K562 (cell line): Measurements from ENCODE around the gene PPIF. TPM values are rescaled to one million over a fixed set of nuclear protein-coding genes. Genes with fewer than 3 reads are reported as not detected.

Source experiments
- ATAC-seq: fragments of 200-7000 bp; cut with Tn5 transposase; 3 replicates; pipeline ENCODE4 v1.9.1; 2020; ENCODE audit warnings: moderate library complexity
- BruUV-seq: library from RNA; stranded (reverse); fragments of 400-500 nt; replicated peaks from 2 replicates; lab custom pipeline; 2021; lab: Mats Ljungman, UMichigan
- CTCF ChIA-PET: fragments of 300-600 bp; formaldehyde crosslinking; extraction: SDS; loops from one replicate; lab custom pipeline; 2021; ENCODE audit warnings: low intra/inter-chr PET ratio; lab: Yijun Ruan, JAX
- POLR2A ChIA-PET: fragments of 300-600, 350-650 bp; sonication (Branson Sonifier 250); formaldehyde crosslinking; extraction: SDS; loops from one replicate; lab custom pipeline; 2021; ENCODE audit warnings: antibody characterized with exemption, inconsistent platforms; lab: Yijun Ruan, JAX
- DNase-seq, 4 experiments: peaks; one replicate each; pipeline versions ENCODE4 v3.0.0 to v3.0.0-alpha.2; 2011 to 2018; ENCODE audit warnings: low spot score in 3 of 4, mixed read lengths in 3 of 4; ENCODE audit errors: extremely low read depth in 1 of 4
- FAIRE-seq: peaks from 2 replicates; lab custom pipeline; 2011; peaks lifted over from hg19 to GRCh38; lab: Jason Lieb, UNC
- H2AFZ ChIP-seq: 2 replicates; pipeline ENCODE4 v1.6.0; 2011; ENCODE audit warnings: low read depth, low read length, control low read depth, inconsistent platforms
- H3K27ac ChIP-seq: fragments of 200-600 bp; 3 replicates; pipeline ENCODE4 v1.8.0; 2011; ENCODE audit warnings: low read depth, mild to moderate bottlenecking, control low read depth, inconsistent platforms, low read length, moderate library complexity, mixed read lengths; ENCODE audit errors: extremely low read depth
- H3K27me3 ChIP-seq, 2 experiments: fragments of 300-600 bp in 1 of 2; 2 replicates in 1 of 2; 3 replicates in 1 of 2; pipeline versions ENCODE4 v1.6.0 to v1.8.0; 2011; ENCODE audit warnings: inconsistent platforms in 2 of 2, low read length in 2 of 2, mild to moderate bottlenecking in 1 of 2, mixed read lengths in 1 of 2, moderate library complexity in 1 of 2; ENCODE audit not compliant: control insufficient read depth in 2 of 2, insufficient read depth in 2 of 2
- H3K36me3 ChIP-seq: fragments of 300-600 bp; 3 replicates; pipeline ENCODE4 v1.8.0; 2011; ENCODE audit warnings: mild to moderate bottlenecking, low read length, inconsistent platforms; ENCODE audit not compliant: control insufficient read depth, insufficient read depth
- H3K4me1 ChIP-seq, 2 experiments: fragments of 200-600 bp in 1 of 2; replicated peaks in 1 of 2; 2 replicates in 1 of 2; 3 replicates in 1 of 2; pipeline versions ENCODE4 v1.5.1 to v1.8.0; 2011; ENCODE audit warnings: inconsistent platforms in 2 of 2, low read length in 2 of 2, mild to moderate bottlenecking in 1 of 2, mixed read lengths in 1 of 2, moderate library complexity in 1 of 2; ENCODE audit not compliant: control insufficient read depth in 2 of 2, insufficient read depth in 2 of 2
- H3K4me2 ChIP-seq: 2 replicates; pipeline ENCODE4 v1.6.1; 2011; ENCODE audit warnings: low read length, control low read depth, inconsistent platforms, mixed read lengths; ENCODE audit not compliant: insufficient read depth
- H3K4me3 ChIP-seq: fragments of 200-600 bp; sonication (generic), shearing (Covaris generic); 2 replicates; pipeline ENCODE4 v1.5.1; 2016; ENCODE audit warnings: control low read depth, inconsistent platforms
- H3K79me2 ChIP-seq: fragments of 200-600 bp; 3 replicates; pipeline ENCODE4 v1.8.0; 2011; ENCODE audit warnings: low read length, inconsistent platforms; ENCODE audit not compliant: control insufficient read depth, insufficient read depth
- H3K9ac ChIP-seq, 2 experiments: 2 replicates each; pipeline versions ENCODE4 v1.6.0 to v1.6.1; 2011; ENCODE audit warnings: low read depth in 2 of 2, low read length in 2 of 2, control low read depth in 1 of 2, inconsistent platforms in 1 of 2, mild to moderate bottlenecking in 1 of 2, mixed read lengths in 1 of 2; ENCODE audit not compliant: insufficient read depth in 1 of 2
- H3K9me1 ChIP-seq: one replicate; pipeline ENCODE4 v1.6.0; 2011; ENCODE audit warnings: inconsistent platforms, mild to moderate bottlenecking, low read length, moderate library complexity; ENCODE audit not compliant: control insufficient read depth, insufficient read depth
- H3K9me3 ChIP-seq: replicated peaks from 2 replicates; pipeline ENCODE4 v1.5.1; 2011; ENCODE audit warnings: low read depth, low read length, inconsistent platforms; ENCODE audit not compliant: control insufficient read depth, insufficient read depth
- H4K20me1 ChIP-seq: replicated peaks from 2 replicates; pipeline ENCODE4 v1.6.1; 2011; ENCODE audit warnings: low read length, inconsistent platforms, mixed read lengths; ENCODE audit not compliant: control insufficient read depth, insufficient read depth
- ATF3 ChIP-seq, 2 experiments: fragments of 450-650 bp in 1 of 2; sonication (generic) in 1 of 2; formaldehyde crosslinking in 1 of 2; IDR thresholded peaks in 1 of 2; conservative IDR thresholded peaks in 1 of 2; 2 replicates each; pipeline versions ENCODE4 v1.6.1 to v1.8.1; 2016 to 2023; ENCODE audit warnings: mild to moderate bottlenecking in 2 of 2, moderate library complexity in 2 of 2, inconsistent platforms in 1 of 2, missing genetic modification reagents in 1 of 2
- BRCA1 ChIP-seq, 2 experiments: fragments of 450-650 bp in 1 of 2; sonication (generic) in 1 of 2; formaldehyde crosslinking in 1 of 2; IDR thresholded peaks; 2 replicates each; pipeline versions ENCODE4 v1.5.0 to v1.6.1; 2017 to 2020; ENCODE audit warnings: mild to moderate bottlenecking in 1 of 2, missing genetic modification reagents in 1 of 2
- KLF6 ChIP-seq: fragments of 250-450 bp; sonication (Bioruptor Pico); IDR thresholded peaks from 2 replicates; pipeline ENCODE4 v1.4.0; 2020; ENCODE audit warnings: mild to moderate bottlenecking, moderate library complexity, borderline replicate concordance
- NBN ChIP-seq: fragments of 450-650 bp; IDR thresholded peaks from 2 replicates; pipeline ENCODE4 v1.6.1; 2016; ENCODE audit warnings: low read depth, mild to moderate bottlenecking
- OTX1 ChIP-seq: fragments of 450-650 bp; formaldehyde crosslinking; IDR thresholded peaks from 2 replicates; pipeline ENCODE4 v1.4.0; 2022; ENCODE audit warnings: mild to moderate bottlenecking
- THRB ChIP-seq: fragments of 450-650 bp; formaldehyde crosslinking; conservative IDR thresholded peaks from 2 replicates; pipeline ENCODE4 v1.4.0; 2022; ENCODE audit warnings: mild to moderate bottlenecking, missing genetic modification characterization
- ZNF695 ChIP-seq: fragments of 450-650 bp; formaldehyde crosslinking; IDR thresholded peaks from 2 replicates; pipeline ENCODE4 v1.4.0; 2020; ENCODE audit warnings: mild to moderate bottlenecking, moderate library complexity
- WGBS: fragments of 100-300 bp; shearing (Covaris generic); methylation state at CpG from one replicate; pipeline ENCODE4 v1.1.6; 2016; ENCODE audit warnings: low coverage, mixed read lengths; ENCODE audit not compliant: insufficient coverage; ENCODE audit errors: missing lambda C conversion rate; 5-methylcytosine and 5-hydroxymethylcytosine counted together
- in situ Hi-C: fragments of 300-500 bp; cut with MboI; formaldehyde crosslinking; loops from 4 replicates; pipeline ENCODE4 v1.15.0; 2018; ENCODE audit warnings: inconsistent platforms, mixed read lengths
- intact Hi-C: fragments of 100-400 bp; cut with micrococcal nuclease; formaldehyde crosslinking; loops from 2 replicates; pipeline ENCODE4 v1.14.2; 2022
- polyA plus RNA-seq, 8 experiments: library from polyadenylated mRNA; depleted of rRNA in 4 of 8; stranded (reverse) in 5 of 8; unstranded in 3 of 8; fragments of >200 nt; fragmentation: Nextera tagmentation in 2 of 8; fragmentation: Illumina TruSeq in 1 of 8; extraction: Ambion mirVana in 2 of 8; extraction: Trizol in 1 of 8; gene quantifications; 2 replicates each; pipeline versions ENCODE4 v1.2.1 to v1.2.3, GENCODE V29; 2011 to 2014; ENCODE audit warnings: inconsistent platforms in 1 of 8, missing spikeins in 1 of 8
- total RNA-seq, 7 experiments: library from RNA; depleted of rRNA in 6 of 7; stranded (reverse); fragments of >200 nt in 6 of 7; fragmentation: Illumina TruSeq in 2 of 7; extraction: Trizol in 2 of 7; gene quantifications; 2 replicates each; pipeline versions ENCODE4 v1.2.1 to v1.2.3, GENCODE V29; 2011 to 2021; ENCODE audit warnings: low replicate concordance in 1 of 7

Gene PPIF
- total and polyA plus RNA-seq, 9 of the 15 experiments (the other 6 are each of a cell fraction or from before 2014, with no cell fraction given) = 40.9 to 287 (median 117) TPM

- TF ChIP-seq KLF6 (CRISPR knock-in tag) (no peak), ATF3 (IDR thresholded peaks at IDR 0.05) (no peak), ATF3 (CRISPR knock-in tag; conservative IDR thresholded peaks at IDR 0.05) (no peak), ZNF695 (CRISPR knock-in tag) (no peak), NBN (no peak)
Measured at GRCh38 chr10:79402951-79403350, 55.7 kb downstream of the PPIF start (continued).

- no peak for FAIRE-seq
- intact Hi-C loops (no loop called here), in situ Hi-C loops (no loop called here)
- Histone ChIP-seq H2AFZ (no peak overlapping the region), H3K9me3 (no peaks in the 10 kb centered on the region), H3K9ac (peak overlapping the region in 1 of 2 experiments; percentile 38; a peak in 1 of 4 replicates), H3K4me2 (no peak overlapping the region), H3K4me1 (peaks cover 48 to 71% of the 10 kb centered on the region in 2 experiments), H3K4me3 (no peak overlapping the region), H3K79me2 (no peaks in the 10 kb centered on the region), H4K20me1 (peaks cover 8% of the 10 kb centered on the region; the same call in 1 of the 2 replicates), H3K27me3 (no peaks in the 10 kb centered on the region), H3K9me1 (no peaks in the 10 kb centered on the region), H3K36me3 (no peaks in the 10 kb centered on the region), H3K27ac (no peak overlapping the region)
- DNase-seq = no peak
- ChIA-PET CTCF (no interaction called here), POLR2A (interaction anchor here (0.6 to 1.1 kb wide), 2 partner anchors 29 to 72 kb away, joined by 3 read pairs; no protein-coding TSS in a partner anchor)
- 53% methylated on average over 18 of the region's 23 CpGs for WGBS
- BruUV-seq = no TSS peak
- no peak for ATAC-seq
- TF ChIP-seq THRB (CRISPR knock-in tag) (peak; percentile 61; the same call in 1 of the 2 replicates), OTX1 (CRISPR knock-in tag) (0 out of 2 replicates have a peak, but pooled peaks have one; percentile 23), BRCA1 (IDR thresholded peaks at IDR 0.05) (no peak), BRCA1 (CRISPR knock-in tag; IDR thresholded peaks at IDR 0.05) (no peak)
- TF ChIP-seq, all 486 proteins: peak for 2
Measured at GRCh38 chr10:79403441-79404230, 56.4 kb downstream of the PPIF start.
